OCI-LY7 (cell line): ENCODE results near the gene PPP4R4. TPM values are rescaled to one million over a fixed set of nuclear protein-coding genes. Genes with fewer than 3 reads are reported as not detected.
"Not testable (repeated sequence)": the region's sequence is repeated elsewhere in the genome, so short reads cannot be mapped to it uniquely, and the experiment has no call there.

Experiments used
- BruUV-seq: library from RNA; stranded (reverse); fragments of 400-500 nt; replicated peaks from 2 replicates; lab custom pipeline; 2021; lab: Mats Ljungman, UMichigan
- CTCF ChIA-PET: fragments of 300-600 bp; sonication (Branson Sonifier 250); formaldehyde crosslinking; loops from one replicate; lab custom pipeline; 2022; ENCODE audit warnings: antibody characterized with exemption; ENCODE audit not compliant: unreplicated experiment; lab: Charles Lee
- POLR2A ChIA-PET: fragments of 300-600 bp; sonication (Branson Sonifier 250); formaldehyde crosslinking; loops from one replicate; lab custom pipeline; 2022; ENCODE audit warnings: antibody characterized with exemption; lab: Charles Lee
- DNase-seq: peaks from one replicate; pipeline ENCODE4 v3.0.0-alpha.2; 2015; ENCODE audit warnings: low spot score
- H2AFZ ChIP-seq: fragments of 200-600 bp; sonication (generic), shearing (Covaris generic); 2 replicates; pipeline ENCODE4 v1.6.1; 2014; ENCODE audit warnings: mild to moderate bottlenecking, antibody characterized with exemption, low read length, moderate library complexity
- H3K27ac ChIP-seq: fragments of 200-600 bp; sonication (generic); 2 replicates; pipeline ENCODE4 v1.5.1; 2014; ENCODE audit warnings: mixed run types, low read depth, mild to moderate bottlenecking, moderate library complexity, low read length, inconsistent platforms; ENCODE audit not compliant: poor library complexity, severe bottlenecking
- H3K36me3 ChIP-seq: fragments of 200-600 bp; sonication (generic); 2 replicates; pipeline ENCODE4 v1.6.1; 2014; ENCODE audit warnings: mild to moderate bottlenecking, antibody characterized with exemption, low read length, moderate library complexity, mixed read lengths; ENCODE audit not compliant: insufficient read depth
- H3K4me1 ChIP-seq: fragments of 200-600 bp; sonication (generic); 2 replicates; pipeline ENCODE4 v1.5.1; 2014; ENCODE audit warnings: mild to moderate bottlenecking, low read length; ENCODE audit not compliant: insufficient read depth, poor library complexity, severe bottlenecking
- H3K4me2 ChIP-seq: fragments of 200-600 bp; sonication (generic); 2 replicates; pipeline ENCODE4 v1.6.1; 2014; ENCODE audit warnings: mild to moderate bottlenecking, low read length
- H3K4me3 ChIP-seq: fragments of 200-600 bp; sonication (generic); 2 replicates; pipeline ENCODE4 v1.5.1; 2014; ENCODE audit warnings: mild to moderate bottlenecking, low read depth, low read length; ENCODE audit not compliant: poor library complexity, severe bottlenecking
- H3K79me2 ChIP-seq: fragments of 200-600 bp; sonication (generic); 2 replicates; pipeline ENCODE4 v1.6.1; 2016; ENCODE audit warnings: low read depth, mild to moderate bottlenecking, low read length, moderate library complexity, mixed read lengths; ENCODE audit not compliant: insufficient read depth
- H3K9me2 ChIP-seq: fragments of 200-600 bp; sonication (generic); 2 replicates; pipeline ENCODE4 v1.6.1; 2016; ENCODE audit warnings: mild to moderate bottlenecking, low read length, mixed read lengths; ENCODE audit not compliant: insufficient read depth
- H3K9me3 ChIP-seq: fragments of 200-600 bp; sonication (generic); 2 replicates; pipeline ENCODE4 v1.6.1; 2014; ENCODE audit warnings: mild to moderate bottlenecking, mixed run types, low read length, mixed read lengths
- H4K20me1 ChIP-seq: fragments of 200-600 bp; sonication (generic); 2 replicates; pipeline ENCODE4 v1.6.1; 2014; ENCODE audit warnings: mild to moderate bottlenecking, antibody characterized with exemption, low read length, moderate library complexity, mixed read lengths; ENCODE audit not compliant: insufficient read depth
- CTCF ChIP-seq: fragments of 200-600 bp; sonication (generic); conservative IDR thresholded peaks from 2 replicates; pipeline ENCODE4 v1.5.1; 2014; ENCODE audit warnings: mild to moderate bottlenecking, antibody characterized with exemption, low read length, moderate library complexity, mixed read lengths
- EZH2phosphoT487 ChIP-seq: fragments of 200-600 bp; sonication (generic); IDR thresholded peaks from 2 replicates; pipeline ENCODE4 v1.6.1; 2018; ENCODE audit warnings: low read depth, borderline replicate concordance, mild to moderate bottlenecking, mixed run types, antibody characterized with exemption, low read length, moderate library complexity, mixed read lengths
- intact Hi-C: fragments of 100-400 bp; cut with micrococcal nuclease; formaldehyde crosslinking; loops from one replicate; pipeline ENCODE4 v1.10.0; 2022; ENCODE audit not compliant: unreplicated experiment
- total RNA-seq, 2 experiments: library from RNA; depleted of rRNA in 1 of 2; stranded (reverse); fragments of >200 nt in 1 of 2; shearing (Covaris generic) in 1 of 2; gene quantifications; 2 replicates each; pipeline ENCODE4 v1.2.3, GENCODE V29; 2014 to 2022

The PPP4R4 gene
- total RNA-seq, 2 experiments from 2014 or later = 0.54 to 0.93 TPM

- Histone ChIP-seq H3K9me3 (no peaks in the 10 kb centered on the region), H3K79me2 (no peaks in the 10 kb centered on the region), H4K20me1 (no peaks in the 10 kb centered on the region), H3K36me3 (no peaks in the 10 kb centered on the region), H2AFZ (no peak overlapping the region), H3K9me2 (no peaks in the 10 kb centered on the region), H3K4me1 (no peaks in the 10 kb centered on the region), H3K4me2 (no peak overlapping the region), H3K4me3 (no peak overlapping the region), H3K27ac (no peak overlapping the region)
- intact Hi-C loops = no loop called here
- TF ChIP-seq CTCF (no peak), EZH2phosphoT487 (no peak)
- ChIA-PET POLR2A (no interaction called here), CTCF (no interaction called here)
- BruUV-seq = no TSS peak
- no peak for DNase-seq
These were observed 38.9 kb downstream of the PPP4R4 start for GRCh38 chr14:94213021-94213420.

GRCh38 chr14:94213741-94214140 lies 39.6 kb downstream of the PPP4R4 start:
- POLR2A ChIA-PET = no interaction called here
- H4K20me1 ChIP-seq = no peaks in the 10 kb centered on the region
- no peaks in the 10 kb centered on the region for H3K9me2 ChIP-seq
- H3K27ac ChIP-seq = no peak overlapping the region
- CTCF ChIA-PET = no interaction called here
- no peaks in the 10 kb centered on the region for H3K36me3 ChIP-seq
- no peak for DNase-seq
- no TSS peak for BruUV-seq
- H3K79me2 ChIP-seq = no peaks in the 10 kb centered on the region
- no peak overlapping the region for H3K4me3 ChIP-seq
- H2AFZ ChIP-seq = no peak overlapping the region
- no peak for TF ChIP-seq CTCF
- TF ChIP-seq EZH2phosphoT487 = no peak
- no peaks in the 10 kb centered on the region for H3K4me1 ChIP-seq
- H3K4me2 ChIP-seq = no peak overlapping the region
- intact Hi-C loops = no loop called here
- H3K9me3 ChIP-seq = no peaks in the 10 kb centered on the region

- Histone ChIP-seq H3K79me2 (no peaks in the 10 kb centered on the region), H2AFZ (no peak overlapping the region), H3K4me1 (no peaks in the 10 kb centered on the region), H3K9me3 (no peaks in the 10 kb centered on the region), H3K36me3 (no peaks in the 10 kb centered on the region), H3K4me3 (no peak overlapping the region), H3K27ac (no peak overlapping the region), H3K4me2 (no peak overlapping the region), H4K20me1 (no peaks in the 10 kb centered on the region), H3K9me2 (no peaks in the 10 kb centered on the region)
- intact Hi-C loops = no loop called here
- CTCF ChIA-PET = no interaction called here
- TF ChIP-seq CTCF (no peak), EZH2phosphoT487 (no peak)
- POLR2A ChIA-PET = interaction anchor here (0.7 kb wide), 1 partner anchor 232 kb away, joined by 4 read pairs; no protein-coding TSS in a partner anchor
- no peak for DNase-seq
- BruUV-seq = no TSS peak
These were observed 43.0 kb downstream of the PPP4R4 start for GRCh38 chr14:94217116-94217515.

GRCh38 chr14:94218198-94218886 lies 44.2 kb downstream of the PPP4R4 start:
- H3K9me2 ChIP-seq, H3K9me3 ChIP-seq, H3K27ac ChIP-seq, CTCF ChIA-PET, H3K4me1 ChIP-seq, H4K20me1 ChIP-seq, H3K36me3 ChIP-seq, H3K79me2 ChIP-seq, intact Hi-C loops, H3K4me3 ChIP-seq, H3K4me2 ChIP-seq, H2AFZ ChIP-seq, DNase-seq, BruUV-seq, POLR2A ChIA-PET: not testable (repeated sequence)
